ENCODE measurements around the gene COX6B2.

The COX6B2 gene

DNA sequence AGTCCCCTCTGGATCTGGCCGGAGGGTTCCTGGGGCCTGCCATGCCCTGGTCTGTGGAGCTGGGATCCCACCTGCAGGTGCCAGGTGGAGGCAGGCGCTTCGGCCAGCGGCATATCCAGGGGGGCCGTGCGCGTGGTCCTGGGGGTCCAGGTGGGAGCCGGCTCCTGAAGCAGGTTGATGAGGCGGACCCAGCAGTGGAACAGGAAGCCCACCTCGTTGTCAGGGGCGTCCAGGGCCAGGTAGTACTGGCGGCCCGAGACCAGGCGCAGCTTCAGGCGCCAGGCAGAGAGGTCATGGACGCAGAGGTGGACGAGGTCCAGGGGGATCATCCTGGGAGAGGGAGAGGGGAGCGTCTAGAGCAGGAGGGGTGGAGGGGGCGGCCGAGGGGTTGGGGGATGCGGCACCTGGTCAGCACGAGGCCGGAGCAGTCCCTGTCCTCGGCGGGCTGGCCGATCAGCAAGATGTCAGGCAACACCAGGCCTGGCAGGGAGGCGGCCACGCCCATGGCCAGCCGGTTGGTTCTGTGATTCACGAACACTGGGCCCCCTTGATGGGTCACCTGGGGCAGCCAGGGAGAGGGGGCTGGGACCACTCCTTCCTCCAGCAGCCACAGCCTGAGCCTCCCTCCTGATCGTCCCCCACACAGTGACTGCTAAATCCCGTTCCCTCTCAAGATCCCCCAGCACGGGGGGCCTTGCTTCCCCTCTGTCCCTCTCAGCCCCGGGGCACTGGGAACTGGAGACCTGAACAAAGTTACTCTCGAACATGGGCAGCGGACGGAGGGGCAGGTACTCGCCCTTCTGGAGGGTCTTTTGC lies 7.9 kb upstream of the COX6B2 start:
- FAIRE-seq = no peak

DNA sequence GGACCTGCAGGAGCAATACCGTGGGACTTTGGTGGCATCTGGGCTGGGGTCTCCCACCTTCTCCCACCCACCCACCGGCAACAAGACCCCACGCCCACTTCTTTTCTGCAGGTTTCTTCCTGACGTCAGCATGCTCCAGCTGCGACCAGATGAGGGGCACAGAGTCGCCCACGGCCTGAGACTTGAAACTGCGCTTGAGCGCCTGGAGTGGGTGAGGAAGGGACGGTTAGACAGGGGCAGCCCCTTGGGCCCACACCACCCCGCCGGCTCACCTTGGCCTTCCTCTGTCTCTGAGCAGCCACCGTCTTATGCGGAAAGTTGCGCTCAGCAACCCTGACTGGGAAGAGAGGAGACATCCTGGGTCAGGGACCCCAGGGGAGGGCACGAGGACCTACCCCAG lies 6.4 kb upstream of the COX6B2 start:
- FAIRE-seq = no peak

DNA sequence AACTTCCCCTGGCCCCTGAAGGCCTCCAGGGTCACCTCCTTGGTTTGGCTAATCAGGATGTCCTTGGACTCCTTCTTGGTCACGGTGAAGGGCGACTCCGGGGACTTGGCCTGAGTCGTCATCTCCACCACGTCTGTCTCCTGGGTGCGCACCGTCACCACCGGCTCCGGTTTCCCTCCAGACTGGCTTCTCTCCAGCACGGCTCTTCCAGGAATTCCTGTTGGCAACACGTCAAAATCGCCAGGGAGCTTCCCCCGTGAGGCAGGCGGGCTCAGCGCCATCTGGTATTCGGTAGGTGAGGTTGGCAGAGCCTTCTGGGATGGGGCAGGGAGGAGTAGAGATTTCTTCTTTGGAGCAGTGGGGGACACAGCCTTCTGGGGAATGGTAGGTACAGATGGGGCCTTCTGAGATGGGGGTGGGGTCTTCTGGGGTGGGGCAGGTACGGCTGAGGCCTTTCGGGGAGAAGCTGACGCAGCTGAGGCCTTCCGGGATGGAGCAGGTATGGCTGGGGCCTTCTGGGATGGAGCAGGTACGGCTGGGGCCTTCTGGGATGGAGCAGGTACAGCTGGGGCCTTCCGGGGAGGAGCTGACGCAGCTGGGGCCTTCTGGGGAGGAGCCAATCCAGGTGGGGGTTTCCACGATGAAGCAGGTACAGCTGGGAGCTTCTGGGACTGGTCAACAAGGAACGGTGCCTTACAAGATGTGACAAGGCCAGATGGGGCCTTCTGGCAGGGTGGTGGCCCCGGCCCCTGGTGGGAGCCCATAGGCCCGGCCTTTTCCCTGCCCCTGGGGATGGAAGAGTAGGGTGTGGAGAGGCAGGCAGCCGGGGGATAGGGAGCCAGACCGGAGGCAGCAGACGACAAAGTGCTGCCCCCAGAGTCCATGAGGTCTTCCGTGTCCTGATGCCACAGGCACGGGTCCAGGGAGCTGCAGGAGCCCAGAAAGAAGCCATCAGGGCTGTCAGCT lies 4.7 kb upstream of the COX6B2 start:
- FAIRE-seq = no peak

DNA sequence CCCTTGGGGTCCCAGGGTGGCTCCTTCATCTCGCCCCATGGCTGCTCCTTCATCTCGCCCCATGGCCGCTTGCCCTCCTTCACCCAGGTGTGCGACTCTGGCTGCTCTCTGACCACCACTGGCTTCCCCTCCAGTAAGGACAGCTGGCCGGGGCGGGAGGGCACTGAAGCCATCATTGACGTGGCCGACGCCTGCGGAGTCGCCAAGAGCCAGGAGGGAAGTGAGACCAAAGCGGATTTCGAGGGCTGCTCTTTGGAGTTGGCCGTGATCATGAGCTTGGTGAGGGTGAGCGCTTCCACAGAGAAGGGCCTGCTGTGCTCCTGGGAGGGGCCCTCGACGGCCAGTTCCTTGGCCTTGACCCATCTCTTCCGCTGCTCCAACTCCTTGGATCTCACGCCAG lies 4.0 kb upstream of the COX6B2 start:
- FAIRE-seq = no peak

DNA sequence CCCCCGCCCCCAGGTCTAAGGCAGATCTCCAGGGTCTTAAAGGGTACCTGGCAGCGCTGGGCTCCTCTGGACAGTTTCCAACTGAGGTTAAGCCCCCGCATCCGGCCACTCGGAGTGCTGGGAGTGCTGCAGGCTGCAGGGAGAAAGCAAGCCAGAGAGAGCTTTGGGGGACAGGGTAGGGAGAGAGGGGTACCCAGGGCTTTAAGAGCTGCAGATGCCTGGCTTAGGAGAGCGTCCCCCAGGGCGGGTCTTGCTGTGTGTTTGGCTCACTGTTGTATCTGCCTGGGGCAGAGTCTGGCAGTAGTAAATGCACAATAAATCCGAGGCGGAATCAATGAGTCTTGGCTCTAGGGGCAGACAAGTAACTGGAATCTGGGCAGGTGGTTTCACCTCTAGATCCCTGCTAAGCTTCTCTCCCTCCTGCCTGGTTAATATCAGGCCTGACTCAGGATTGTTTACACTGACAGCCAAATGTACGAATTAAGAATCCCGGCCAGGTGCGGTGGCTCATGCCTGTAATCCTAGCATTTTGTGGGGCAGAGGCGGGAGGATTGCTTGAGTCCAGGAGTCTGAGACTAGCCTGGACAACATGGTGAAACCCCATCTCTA lies 798 bp upstream of the COX6B2 start:
- FAIRE-seq = peak; percentile 41

DNA sequence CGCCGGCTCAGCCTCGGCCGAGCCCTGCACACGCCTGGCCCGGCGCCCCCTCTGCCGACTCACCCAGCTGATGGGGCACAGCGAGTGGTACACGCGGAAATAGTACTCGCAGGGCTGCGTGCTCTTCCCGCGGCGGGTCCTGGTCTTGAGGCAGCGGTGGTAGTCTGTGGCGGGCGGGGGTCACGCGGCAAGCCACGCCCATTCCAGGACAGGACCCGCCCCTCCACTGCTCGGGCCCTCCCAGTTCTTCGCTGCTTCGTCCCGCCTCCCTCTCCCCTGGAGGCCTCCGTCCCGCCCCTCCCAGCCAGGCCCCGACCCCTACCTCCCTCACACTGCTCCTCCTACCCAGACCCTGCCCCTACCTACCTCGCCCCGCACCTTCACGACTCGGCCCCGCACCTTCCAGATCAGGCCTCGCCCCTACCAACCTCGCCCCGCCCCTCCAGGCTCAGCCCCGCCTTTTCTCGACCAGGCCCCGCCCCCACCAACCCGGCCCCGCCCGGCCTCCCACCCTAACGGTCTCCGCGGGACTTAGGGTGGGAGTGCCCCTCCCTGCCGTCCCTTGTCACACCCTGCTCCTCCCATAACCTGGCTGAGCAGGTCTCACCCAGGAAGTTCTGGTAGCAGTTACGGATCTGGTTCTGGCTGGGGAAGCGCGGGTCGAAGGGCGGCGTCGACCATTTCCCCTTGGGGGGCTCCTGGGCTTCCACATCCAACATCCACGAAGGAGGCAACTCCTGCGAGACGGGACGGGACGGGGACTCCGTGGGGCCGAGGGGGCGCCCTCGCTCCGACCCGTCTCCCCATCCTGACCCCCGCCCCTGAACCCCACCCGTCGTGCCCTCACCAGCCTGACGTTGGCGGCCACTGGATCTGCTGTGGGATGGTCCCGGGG lies 469 bp downstream of the COX6B2 start:
- FAIRE-seq = peak; percentile 52

DNA sequence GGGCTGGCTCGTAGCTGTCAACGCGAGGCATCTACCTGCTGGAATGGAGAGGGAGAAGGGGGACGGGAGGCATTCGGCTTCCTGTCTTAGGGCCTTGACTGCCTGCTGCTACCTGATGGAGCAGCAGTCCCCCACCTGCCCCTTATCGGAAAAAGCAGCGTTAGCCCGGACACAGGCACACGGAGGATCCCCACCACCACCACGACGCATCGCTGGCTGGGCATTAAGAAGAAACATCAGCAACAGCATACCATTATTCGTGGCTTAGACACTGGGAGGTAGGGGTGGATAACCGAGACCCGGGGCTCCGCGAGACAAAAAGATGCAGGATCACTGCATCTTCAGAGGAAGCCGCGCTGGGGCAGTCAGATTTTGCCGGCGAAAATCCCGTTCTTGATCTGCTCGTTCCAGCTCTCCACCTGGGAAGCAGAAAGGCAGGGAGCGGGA lies 1.1 kb downstream of the COX6B2 start:
- FAIRE-seq = no peak

DNA sequence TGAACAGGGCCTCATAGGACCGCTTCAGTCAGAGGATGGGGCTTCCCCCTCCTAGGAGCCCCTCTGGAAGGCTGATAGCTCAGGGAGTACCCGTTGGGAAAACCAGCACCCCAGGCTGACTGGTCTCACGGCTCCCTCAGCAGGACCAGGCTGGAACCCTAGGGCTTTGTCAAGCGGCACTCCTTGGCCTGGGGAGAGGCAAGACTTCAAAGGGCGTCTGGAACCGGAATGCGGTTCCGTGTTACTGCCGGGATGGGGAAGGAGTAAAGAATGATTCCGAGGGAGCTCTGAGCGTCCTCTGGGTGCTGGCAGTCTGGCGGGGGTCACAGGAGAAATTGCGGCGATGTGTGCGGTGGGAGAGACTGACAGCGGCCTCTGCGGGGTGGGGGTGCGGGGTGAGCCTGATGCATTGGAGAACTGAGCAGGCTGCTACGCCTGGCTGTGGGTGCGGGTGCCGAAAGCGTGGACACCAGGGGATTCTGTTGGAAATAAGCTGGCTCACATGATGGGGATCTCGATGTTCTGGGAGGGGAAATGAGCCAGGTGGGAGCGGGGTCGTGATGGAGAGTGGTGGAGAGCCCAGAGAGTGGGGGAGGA lies 1.9 kb downstream of the COX6B2 start:
- no peak for FAIRE-seq

DNA sequence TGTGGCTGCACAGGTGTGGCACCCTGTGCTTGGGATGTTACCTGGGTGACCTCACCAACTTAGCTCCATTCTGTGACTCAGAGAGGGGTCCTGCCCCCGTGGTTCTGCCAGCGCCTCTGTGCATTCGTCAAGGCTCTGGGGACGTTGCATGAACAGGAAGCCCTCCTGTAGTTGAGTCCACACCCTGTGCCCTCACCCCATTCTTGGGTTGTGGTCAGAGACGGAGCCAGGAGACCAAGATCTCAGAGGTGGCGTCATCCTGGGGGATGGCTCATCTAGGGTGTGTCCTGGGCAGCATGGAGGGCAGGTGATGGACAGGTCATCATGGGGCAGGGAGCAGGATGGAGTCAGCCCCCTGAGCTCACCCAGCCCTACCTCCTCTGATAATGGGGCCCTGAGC lies 2.5 kb downstream of the COX6B2 start:
- no peak for FAIRE-seq

DNA sequence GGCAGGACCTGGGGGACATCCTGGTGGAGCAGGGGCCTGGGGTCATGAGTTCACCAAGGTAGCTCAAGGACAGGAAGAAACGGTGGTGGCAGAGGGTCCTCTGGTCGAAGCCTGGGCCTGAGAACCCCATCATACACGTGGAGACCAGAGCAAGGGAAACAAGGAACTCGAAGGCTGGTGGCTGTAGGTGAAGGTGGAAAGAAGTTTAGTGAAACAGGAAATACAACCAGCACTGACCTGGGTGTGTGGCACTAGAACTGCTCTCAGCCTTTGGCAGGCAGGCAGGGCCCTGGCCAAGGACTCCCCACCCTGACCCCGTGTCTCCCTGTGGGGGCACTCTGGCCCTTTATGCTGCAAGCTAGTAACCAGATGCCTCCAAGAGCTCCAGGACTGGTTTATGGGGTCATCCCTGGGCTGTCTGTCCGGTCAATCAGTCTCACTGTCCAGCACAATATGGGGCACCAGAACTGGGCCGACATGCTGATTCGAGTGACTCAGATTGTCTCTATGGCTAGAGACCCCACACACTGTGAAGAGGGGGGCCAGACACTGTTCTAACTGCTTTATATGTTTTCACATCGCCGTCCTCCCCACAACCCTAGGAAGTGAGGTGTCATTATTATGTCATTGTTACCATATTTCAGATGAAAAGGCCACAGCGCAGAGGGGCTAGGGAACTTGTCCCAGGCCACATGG lies 3.8 kb downstream of the COX6B2 start:
- no peak for FAIRE-seq

DNA sequence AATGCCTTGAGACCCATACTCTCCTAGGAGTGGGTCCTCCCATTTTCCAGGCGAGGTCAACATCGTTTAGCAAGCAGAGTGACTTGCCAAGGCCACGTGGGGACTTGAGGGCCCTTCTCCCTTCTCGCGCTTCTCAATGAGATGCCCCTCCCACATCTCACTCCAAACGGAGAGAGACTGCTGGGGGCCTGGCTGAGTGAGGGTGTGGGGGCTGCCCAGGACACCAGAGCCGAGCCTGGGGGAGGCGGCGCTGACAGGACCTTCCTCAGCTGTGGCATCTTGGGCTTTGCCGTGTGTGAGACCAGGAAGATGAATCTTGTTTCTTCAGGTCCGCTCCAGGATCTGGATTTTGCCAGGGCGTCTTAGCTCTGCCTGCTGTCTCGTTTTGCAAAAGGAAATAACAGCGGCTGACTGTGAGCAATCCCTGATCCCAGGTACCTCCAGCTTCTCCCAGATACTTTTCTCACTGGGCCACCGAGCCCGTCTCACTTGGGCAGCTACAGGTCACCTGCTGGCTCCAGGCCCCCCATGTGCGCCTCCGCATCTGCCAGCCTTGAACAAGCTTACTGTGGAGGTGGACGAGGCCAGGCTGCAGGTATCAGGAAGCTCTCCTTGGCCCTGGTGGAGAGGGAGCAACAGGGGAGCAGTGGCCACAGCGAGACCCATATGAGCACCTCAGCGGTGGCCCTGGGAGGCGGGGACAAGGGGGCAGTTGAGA lies 6.0 kb downstream of the COX6B2 start:
- FAIRE-seq = peak; percentile 66

DNA sequence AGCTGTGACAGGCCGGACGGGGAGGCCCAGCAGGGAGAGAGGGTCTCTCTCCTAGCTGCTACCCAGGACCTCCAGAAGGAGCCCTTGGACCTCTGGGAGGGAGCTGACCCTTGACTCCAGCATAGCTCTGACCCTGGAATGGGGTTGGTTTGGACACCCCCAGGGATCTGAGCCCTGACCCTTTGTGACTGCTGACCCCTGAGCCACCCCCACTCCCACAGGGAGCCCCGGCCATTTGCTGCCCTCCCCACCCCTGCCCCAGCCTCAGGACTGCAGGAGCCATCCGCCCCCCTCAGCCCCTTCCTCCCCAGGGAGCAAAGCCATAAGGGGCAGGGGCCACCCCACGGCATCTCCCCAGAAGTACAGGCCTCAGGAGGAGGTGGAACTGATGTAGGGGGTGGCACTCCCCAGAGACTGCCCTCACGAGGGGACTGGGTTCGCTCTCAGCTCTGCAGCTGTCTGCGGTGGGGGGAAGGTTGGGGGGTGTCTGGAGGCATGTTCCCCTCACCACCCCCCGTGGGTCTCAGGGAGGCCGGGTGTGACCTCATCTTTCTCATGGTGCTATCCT lies 7.0 kb downstream of the COX6B2 start:
- no peak for FAIRE-seq

DNA sequence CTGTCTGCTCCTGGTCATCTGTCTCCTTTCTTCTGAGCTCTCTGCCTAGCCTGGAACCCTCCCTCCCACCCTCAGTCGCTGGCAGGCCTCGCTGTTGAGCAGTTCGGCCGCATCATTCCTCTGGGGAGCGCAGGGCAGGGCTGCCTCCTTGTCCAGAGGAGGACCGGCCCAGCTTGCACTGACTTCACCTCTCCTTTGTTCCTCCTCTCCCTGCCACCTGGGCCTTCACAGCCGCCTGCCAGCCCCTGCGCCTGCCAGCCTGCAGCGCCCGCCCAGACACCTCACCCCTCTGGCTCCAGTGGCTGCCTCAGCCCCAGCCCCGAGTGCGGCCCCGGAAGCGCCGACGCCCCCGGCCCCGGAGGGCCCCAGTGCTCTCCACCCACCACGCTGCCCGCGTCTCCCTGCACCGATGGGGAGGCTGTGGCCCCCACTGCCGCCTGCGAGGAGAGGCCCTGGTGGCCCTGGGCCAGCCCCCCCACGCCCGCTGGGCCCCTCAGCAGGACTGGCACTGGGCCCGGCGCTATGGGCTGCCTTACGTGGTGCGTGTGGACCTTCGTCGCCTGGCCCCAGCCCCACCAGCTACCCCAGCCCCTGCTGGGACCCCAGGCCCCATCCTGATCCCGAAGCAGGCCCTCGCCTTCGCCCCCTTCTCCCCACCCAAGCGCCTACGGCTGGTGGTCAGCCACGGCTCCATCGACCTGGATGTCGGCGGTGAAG lies 7.6 kb downstream of the COX6B2 start:
- no peak for FAIRE-seq

DNA sequence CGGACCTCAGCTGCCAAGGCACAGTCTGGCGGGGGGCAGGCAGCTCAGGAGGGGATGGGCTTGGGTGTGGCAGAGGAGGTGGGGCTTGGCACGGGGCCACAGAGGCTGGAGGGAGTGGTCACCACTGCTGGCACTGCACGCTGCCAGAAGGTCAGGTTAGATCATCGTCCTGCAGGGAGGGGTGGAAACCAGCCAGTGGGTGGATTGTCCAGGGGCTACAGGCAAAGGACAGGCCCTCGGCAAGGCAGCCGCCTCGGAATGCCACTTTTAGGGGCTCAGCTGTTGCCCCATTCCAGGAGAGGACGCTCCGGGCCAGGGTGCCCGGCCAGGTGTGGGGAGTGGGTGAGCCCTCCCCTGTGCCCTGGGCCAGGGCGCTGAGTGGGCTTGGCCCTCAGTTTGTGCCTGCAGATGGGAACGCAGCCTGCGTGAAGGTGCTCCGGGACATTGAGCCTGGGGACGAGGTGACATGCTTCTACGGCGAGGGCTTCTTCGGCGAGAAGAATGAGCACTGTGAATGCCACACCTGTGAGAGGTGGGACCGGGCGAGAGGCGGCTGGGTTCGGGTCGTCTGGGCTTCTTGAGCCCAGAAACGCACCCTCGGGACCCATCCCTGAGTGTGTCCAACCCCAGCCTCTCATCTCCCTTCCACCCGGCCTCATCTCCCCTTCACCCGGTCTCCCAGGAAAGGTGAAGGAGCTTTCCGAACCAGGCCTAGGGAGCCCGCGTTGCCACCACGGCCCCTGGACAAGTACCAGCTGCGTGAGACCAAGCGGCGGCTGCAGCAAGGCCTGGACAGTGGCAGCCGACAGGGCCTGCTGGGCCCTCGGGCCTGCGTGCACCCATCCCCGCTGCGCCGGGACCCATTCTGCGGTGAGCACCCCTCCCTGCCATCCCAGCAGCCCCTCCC lies 8.4 kb downstream of the COX6B2 start:
- no peak for FAIRE-seq

DNA sequence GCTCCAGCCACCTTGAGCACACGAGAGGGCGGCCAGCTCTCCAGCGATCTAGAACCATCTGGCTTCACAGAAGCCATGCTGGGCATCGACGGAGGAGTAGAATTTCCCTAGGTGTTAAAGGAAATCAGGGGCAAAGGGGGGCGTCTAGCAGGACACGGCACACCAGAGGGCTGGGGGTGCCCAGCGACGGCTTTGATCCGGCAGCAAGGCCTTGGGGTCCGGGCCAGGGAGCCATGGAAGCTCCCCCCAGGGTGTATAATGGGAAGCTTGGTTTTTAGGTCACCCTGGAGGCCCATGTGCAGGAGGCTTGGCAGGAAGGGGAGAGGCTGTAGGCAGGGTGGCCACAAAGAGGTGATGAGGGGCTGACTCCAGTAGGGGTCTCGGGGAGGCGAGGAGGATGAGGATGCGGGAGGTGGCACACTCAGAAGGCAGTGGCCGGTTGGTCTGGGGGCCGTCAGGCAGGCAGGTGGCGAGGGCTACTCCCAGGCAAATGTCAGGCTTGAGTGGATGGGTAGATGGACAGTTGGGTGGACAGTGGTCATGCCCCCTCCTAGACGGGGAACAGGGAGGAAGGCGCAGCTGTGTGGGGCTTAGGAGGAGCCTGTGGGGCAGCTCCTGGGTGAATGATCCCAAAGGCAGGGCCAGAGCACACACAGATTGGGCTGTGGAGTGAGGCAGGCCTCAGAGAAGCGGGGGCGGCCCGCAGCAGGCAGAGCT lies 9.3 kb downstream of the COX6B2 start:
- FAIRE-seq = no peak

DNA sequence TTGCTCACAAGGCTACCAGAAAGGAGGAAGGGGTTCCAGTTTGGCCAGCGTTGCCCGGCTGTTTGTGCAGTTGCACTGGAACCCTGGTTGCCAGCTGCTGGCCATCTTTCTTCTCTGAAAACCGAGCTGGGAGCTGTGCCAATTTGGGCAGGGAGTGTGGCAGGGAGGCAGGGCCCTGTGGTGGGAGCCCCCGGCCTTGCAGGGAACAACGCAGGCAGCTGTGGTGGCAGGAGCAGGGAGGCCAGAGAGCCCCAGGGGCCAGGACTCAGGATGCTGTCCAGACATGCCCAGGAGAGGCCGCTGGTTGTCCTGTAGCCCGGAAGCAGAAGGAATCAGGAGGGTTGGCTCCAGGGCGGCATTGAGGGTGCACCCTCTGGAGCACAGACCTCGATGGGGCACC lies 10.1 kb downstream of the COX6B2 start:
- no peak for FAIRE-seq

DNA sequence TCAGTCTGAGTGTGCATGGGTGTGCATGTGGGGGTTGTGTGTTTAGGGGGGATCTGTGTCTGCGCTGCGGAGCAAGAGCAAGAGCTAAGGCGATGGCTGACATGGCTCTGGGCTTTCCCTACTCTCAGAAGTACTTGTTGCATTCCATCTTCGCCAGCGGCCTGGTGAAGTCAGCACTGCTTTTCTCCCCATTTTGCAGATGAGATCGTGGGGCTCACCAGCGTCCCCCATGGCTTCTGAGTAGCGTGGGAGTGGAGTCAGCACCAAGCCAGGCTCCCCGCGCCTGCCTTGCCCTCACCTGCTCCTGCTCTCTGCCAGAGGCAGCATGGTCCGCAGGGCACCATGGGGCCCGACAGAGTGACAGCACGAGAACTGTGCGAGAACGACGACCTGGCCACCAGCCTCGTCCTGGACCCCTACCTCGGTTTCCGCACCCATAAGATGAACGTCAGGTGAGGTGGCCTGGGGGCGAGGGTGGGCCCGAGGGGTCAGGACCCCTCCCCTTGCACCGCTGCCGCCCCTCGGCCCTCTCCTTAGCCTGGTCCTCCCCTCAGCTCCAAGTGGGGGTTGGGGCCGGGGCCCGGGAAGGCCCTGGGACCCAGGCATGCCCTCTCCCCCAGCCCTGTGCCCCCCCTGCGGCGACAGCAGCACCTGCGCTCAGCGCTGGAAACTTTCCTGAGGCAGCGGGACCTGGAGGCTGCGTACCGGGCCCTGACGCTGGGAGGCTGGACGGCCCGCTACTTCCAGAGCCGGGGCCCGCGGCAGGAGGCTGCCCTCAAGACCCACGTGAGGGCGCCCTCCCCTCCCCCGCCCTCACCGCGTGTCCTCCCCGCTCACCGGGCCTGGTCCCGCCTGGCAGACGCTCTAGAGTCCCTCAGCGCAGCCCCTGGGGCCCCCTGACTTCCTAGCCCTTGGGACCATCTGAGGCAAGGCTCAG lies 12.7 kb downstream of the COX6B2 start:
- FAIRE-seq = no peak
